HG03521 (cell line): Measurements from ENCODE around the gene GATA5.

Experiments used
- ATAC-seq: cut with Tn5 transposase; IDR thresholded peaks from one replicate; pipeline ENCODE4 v1.9.1; 2021; ENCODE audit warnings: mild to moderate bottlenecking, moderate library complexity; ENCODE audit not compliant: unreplicated experiment

The GATA5 gene

DNA sequence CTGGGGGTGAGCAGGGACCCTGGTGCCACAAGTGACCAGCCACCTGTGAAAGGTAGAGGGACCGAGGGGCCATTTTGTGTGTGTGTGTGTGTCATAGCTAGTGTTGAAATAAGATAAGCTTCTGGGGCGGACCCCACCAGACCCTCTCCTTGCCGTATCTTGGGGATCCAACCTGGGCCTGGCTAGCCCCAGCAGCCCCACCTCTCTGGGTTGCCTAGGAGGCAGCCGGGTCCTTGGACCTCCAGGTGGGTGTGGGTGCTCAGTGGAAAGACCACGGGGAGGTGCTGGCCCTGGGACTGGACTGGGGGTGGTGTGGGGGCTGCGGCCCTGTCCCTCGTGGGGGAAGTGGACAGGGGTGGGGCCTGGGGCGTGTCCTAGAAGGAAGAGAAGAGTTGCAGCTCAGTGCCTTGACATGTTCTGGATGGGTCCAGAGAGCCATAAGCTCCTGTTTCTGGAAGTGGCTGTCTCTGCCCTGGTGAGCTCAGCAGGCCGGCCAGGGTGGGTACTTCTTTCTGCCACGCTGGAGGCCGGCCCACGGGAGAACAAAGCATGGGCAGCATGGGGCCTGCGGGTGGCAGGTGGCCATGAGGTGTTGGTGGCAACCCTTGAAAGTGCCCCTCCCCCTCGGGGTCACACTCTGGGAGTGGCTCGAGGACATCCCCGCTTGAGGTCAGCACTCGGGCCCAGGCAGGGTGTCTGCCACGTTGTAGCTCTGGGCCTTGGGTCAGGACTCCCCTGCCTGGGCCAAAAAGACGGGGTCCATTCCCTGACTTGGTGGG lies 56.9 kb downstream of the GATA5 start:
- ATAC-seq: no peak

DNA sequence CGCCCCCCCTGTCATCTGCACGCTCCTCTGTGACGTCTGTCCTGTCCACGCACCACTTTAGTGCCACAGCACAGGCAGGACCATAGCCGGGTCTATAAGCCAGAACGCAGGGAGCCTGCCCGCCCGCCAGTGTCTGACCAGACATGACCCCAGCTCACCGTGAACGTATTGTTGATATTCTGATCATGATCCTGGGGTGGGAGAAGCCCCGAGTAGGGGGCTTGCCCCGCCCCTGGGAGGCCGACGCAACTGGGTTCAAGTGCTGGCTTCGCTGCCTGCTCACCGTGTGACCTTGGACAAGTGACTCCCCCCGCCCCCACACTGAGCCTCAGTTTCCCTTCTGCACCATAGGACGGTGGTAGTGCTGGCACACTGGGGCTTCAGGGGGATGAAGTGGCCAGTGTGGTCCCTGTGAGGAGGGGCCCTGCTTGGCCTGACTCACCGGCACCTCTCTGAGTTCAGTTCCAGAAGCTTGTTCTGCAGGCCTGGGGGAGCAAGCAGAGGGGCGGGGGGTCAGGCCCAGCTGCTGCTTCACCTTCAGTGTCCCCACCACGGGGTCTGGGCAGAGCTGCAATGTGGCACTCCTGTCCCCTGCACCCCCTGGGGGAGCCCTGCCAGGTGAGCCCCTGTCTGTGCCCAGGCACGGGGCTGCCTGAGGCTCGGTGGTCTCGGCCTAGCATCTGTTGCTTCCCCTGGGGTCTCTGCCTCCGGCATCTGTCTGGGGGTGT lies 57.6 kb downstream of the GATA5 start:
- ATAC-seq: no peak

DNA sequence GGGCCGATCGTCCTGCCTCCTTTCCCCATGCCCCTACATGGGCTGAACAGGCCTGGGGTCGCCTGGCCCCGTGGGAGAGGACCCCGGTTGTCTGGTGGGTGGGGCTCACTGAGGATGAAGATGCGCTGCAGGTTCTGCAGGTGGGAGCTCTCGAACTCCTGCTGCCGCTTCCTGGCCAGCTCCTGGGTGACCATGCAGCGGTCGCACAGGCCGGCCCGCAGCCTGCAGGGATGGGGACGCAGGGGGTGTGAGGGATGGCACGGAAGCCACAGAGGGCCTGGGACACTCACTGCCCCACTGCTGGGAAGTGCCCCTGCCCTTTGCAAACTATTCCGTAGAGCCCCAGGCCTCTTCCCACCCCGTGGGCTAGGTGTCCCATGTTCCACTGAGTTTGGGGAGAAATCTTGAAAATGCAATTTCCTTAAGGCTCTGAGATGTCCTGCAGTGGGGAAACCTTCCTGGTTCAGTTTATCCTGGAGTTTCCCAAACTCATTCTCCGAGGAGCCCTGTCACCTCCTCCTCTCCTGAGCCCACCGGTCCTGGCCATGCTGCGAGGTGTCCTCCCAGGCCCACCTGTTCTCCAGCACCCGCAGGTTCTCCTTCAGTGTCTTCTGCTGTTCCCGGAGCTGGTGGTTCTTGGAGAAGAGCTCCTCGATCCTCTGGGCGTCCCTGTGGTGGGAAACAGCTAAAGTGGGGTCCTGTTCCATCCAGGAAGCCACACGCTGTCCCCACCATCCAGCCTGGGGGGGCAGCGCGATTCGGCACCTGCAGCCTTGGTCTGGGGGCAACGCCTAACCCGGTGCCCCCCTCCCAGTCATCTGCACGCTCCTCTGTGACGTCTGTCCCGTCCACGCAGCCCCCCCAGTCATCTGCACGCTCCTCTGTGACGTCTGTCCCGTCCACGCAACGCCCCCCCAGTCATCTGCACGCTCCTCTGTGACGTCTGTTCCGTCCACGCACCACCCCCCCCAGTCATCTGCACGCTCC lies 58.9 kb downstream of the GATA5 start:
- no peak for ATAC-seq

DNA sequence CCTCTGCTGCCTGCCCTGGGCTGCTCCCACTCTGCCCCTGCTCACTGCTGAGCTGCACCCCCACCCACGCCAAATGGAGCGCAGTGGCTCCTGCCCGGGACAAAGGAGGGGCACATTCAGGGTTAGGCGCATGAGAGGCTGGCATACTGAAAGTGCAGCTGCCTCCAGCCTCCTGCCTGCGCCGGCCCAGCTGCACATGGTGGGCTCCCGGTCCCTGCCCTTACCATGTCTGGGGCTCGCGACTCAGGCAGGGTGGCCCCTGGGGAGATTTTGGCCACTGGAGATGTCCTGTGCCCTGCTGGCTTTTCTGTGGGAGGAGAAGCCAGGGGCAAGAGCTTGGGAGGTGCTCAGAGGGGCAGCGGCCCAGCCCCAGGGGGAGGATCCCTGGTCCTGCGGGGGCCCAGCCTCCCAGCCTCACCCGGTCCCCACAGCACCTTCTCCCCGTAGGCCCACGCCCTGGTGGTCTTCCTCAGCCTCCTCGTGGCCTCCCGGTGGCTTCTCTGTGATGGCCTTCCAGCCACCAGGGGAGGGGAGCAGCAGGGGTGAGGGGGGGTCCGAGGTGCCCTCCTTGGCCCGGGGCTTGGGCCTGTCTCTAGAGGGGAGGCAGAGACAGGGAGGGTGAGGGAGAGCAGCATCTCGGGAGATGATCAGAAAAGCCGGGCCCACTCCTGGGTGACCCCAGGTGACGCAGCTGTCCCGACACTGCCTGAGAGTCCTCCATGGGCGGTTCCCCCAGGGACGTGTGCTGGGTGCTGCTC lies 60.3 kb downstream of the GATA5 start:
- no peak for ATAC-seq

DNA sequence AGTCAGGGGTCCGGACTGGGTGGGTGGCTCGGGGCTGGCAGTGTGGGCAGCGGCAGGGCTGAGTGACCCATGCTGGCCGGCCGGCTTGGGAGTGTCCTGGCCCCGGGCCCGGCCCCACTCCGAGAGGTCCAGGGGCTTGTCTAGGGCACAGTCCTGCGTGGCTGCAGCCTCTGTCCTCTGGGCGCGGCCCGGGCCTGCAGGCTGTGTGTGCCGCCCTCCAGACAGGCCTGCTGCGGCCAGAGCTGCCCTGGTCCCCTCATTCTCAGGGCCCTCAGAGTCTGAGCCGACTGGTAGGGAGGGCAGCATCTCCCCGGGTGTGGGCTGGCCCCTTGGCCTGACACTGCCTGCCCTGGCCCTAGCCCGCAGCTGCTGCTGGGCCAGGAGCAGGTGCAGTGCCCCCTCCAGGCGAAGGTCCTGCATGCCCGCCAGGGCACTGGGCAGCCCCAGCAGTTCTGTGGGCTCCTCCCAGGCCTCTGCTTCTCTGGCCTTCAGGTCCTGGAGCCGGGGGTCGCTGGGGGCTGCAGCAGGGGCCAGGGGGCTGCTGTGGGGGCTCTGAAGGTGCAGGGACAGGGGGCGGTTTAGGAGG lies 61.8 kb downstream of the GATA5 start:
- no peak for ATAC-seq
